ENCODE measurements around the gene PCNX2. TPM values are rescaled to one million over a fixed set of nuclear protein-coding genes. Genes with fewer than 3 reads are reported as not detected.
"Not testable (repeated sequence)": the region's sequence is repeated elsewhere in the genome, so short reads cannot be mapped to it uniquely, and the experiment has no call there.

The PCNX2 gene
- polyA plus RNA-seq, 1 donor from 2014 or later: 6.5 TPM

GRCh38 chr1:233020426-233020825 lies 275.1 kb downstream of the PCNX2 start:
- Mint-ChIP-seq H3K4me3 (no peak overlapping the region), H3K27ac (no peak overlapping the region), H3K4me1 (peaks cover 0 to 2% (median 1%) of the 10 kb centered on the region in 3 donors), H3K27me3 (no peaks in the 10 kb centered on the region), H3K9me3 (no peaks in the 10 kb centered on the region), H3K36me3 (peaks cover 13% of the 10 kb centered on the region)

GRCh38 chr1:233019778-233020325 lies 275.7 kb downstream of the PCNX2 start:
- H3K4me1 Mint-ChIP-seq: peaks cover 0 to 2% (median 1%) of the 10 kb centered on the region in 3 donors
- peaks cover 13% of the 10 kb centered on the region for H3K36me3 Mint-ChIP-seq
- no peak overlapping the region for H3K4me3 Mint-ChIP-seq
- H3K27me3 Mint-ChIP-seq: no peaks in the 10 kb centered on the region
- H3K27ac Mint-ChIP-seq: no peak overlapping the region
- H3K9me3 Mint-ChIP-seq: no peaks in the 10 kb centered on the region

- Mint-ChIP-seq H3K9me3 (no peaks in the 10 kb centered on the region), H3K36me3 (peaks cover 10% of the 10 kb centered on the region), H3K27ac (no peak overlapping the region), H3K4me1 (peaks cover 0 to 2% (median 1%) of the 10 kb centered on the region in 3 donors), H3K4me3 (no peak overlapping the region), H3K27me3 (no peaks in the 10 kb centered on the region)
Measured at GRCh38 chr1:233019083-233019482, 276.4 kb downstream of the PCNX2 start.

- H3K36me3 Mint-ChIP-seq: peaks cover 9% of the 10 kb centered on the region
Measured at GRCh38 chr1:233016798-233017197, 278.7 kb downstream of the PCNX2 start.

GRCh38 chr1:233015965-233016364 lies 279.6 kb downstream of the PCNX2 start:
- no peaks in the 10 kb centered on the region for H3K27me3 Mint-ChIP-seq
- peaks cover 0 to 1% (median 0%) of the 10 kb centered on the region in 3 donors for H3K4me1 Mint-ChIP-seq
- H3K9me3 Mint-ChIP-seq: no peaks in the 10 kb centered on the region
- peaks cover 11% of the 10 kb centered on the region for H3K36me3 Mint-ChIP-seq
- no peak overlapping the region for H3K27ac Mint-ChIP-seq
- no peak overlapping the region for H3K4me3 Mint-ChIP-seq

More at GRCh38 chr1:233016798-233017197, 278.7 kb downstream of the PCNX2 start:
- no peaks in the 10 kb centered on the region for H3K27me3 Mint-ChIP-seq
- no peak overlapping the region for H3K4me3 Mint-ChIP-seq
- H3K27ac Mint-ChIP-seq: no peak overlapping the region
- peaks cover 0 to 1% (median 0%) of the 10 kb centered on the region in 3 donors for H3K4me1 Mint-ChIP-seq
- H3K9me3 Mint-ChIP-seq: no peaks in the 10 kb centered on the region

- H3K4me3 Mint-ChIP-seq: no peak overlapping the region
- no peaks in the 10 kb centered on the region for H3K9me3 Mint-ChIP-seq
- H3K27ac Mint-ChIP-seq: no peak overlapping the region
- H3K4me1 Mint-ChIP-seq: peaks cover 0 to 2% (median 0%) of the 10 kb centered on the region in 3 donors
- no peaks in the 10 kb centered on the region for H3K27me3 Mint-ChIP-seq
- peaks cover 8% of the 10 kb centered on the region for H3K36me3 Mint-ChIP-seq
Measured at GRCh38 chr1:233012021-233012420, 283.5 kb downstream of the PCNX2 start.

GRCh38 chr1:233010146-233010545 lies 285.4 kb downstream of the PCNX2 start:
- no peaks in the 10 kb centered on the region for H3K9me3 Mint-ChIP-seq
- no peak overlapping the region for H3K27ac Mint-ChIP-seq
- no peaks in the 10 kb centered on the region for H3K27me3 Mint-ChIP-seq
- H3K36me3 Mint-ChIP-seq: peaks cover 15% of the 10 kb centered on the region
- no peak overlapping the region for H3K4me3 Mint-ChIP-seq
- peaks cover 0 to 2% (median 0%) of the 10 kb centered on the region in 3 donors for H3K4me1 Mint-ChIP-seq

- Mint-ChIP-seq H3K4me3 (no peak overlapping the region), H3K27me3 (no peaks in the 10 kb centered on the region), H3K4me1 (peaks cover 0 to 2% (median 0%) of the 10 kb centered on the region in 3 donors), H3K27ac (no peak overlapping the region), H3K36me3 (peaks cover 24% of the 10 kb centered on the region), H3K9me3 (peaks cover 0 to 4% (median 0%) of the 10 kb centered on the region in 3 donors)
Measured at GRCh38 chr1:233006541-233006973, 289.0 kb downstream of the PCNX2 start.

GRCh38 chr1:233006108-233006507 lies 289.4 kb downstream of the PCNX2 start:
- H3K36me3 Mint-ChIP-seq: peaks cover 24% of the 10 kb centered on the region

GRCh38 chr1:233005703-233006102 lies 289.8 kb downstream of the PCNX2 start:
- Mint-ChIP-seq H3K9me3 (peaks cover 0 to 4% (median 0%) of the 10 kb centered on the region in 3 donors), H3K4me1 (peaks cover 0 to 2% (median 0%) of the 10 kb centered on the region in 3 donors), H3K36me3 (peaks cover 25% of the 10 kb centered on the region), H3K4me3 (no peak overlapping the region), H3K27ac (no peak overlapping the region), H3K27me3 (no peaks in the 10 kb centered on the region)

More at GRCh38 chr1:233006108-233006507, 289.4 kb downstream of the PCNX2 start:
- Mint-ChIP-seq H3K9me3 (peaks cover 0 to 4% (median 0%) of the 10 kb centered on the region in 3 donors), H3K27ac (no peak overlapping the region), H3K4me1 (peaks cover 0 to 2% (median 0%) of the 10 kb centered on the region in 3 donors), H3K4me3 (no peak overlapping the region), H3K27me3 (no peaks in the 10 kb centered on the region)

GRCh38 chr1:233005156-233005555 lies 290.4 kb downstream of the PCNX2 start:
- no peak overlapping the region for H3K27ac Mint-ChIP-seq
- peaks cover 0 to 2% (median 0%) of the 10 kb centered on the region in 3 donors for H3K4me1 Mint-ChIP-seq

GRCh38 chr1:233004451-233004850 lies 291.1 kb downstream of the PCNX2 start:
- no peak overlapping the region for H3K27ac Mint-ChIP-seq
- H3K9me3 Mint-ChIP-seq: peaks cover 0 to 4% (median 0%) of the 10 kb centered on the region in 3 donors
- peaks cover 26% of the 10 kb centered on the region for H3K36me3 Mint-ChIP-seq
- no peak overlapping the region for H3K4me3 Mint-ChIP-seq
- no peaks in the 10 kb centered on the region for H3K4me1 Mint-ChIP-seq
- H3K27me3 Mint-ChIP-seq: no peaks in the 10 kb centered on the region

More at GRCh38 chr1:233005156-233005555, 290.4 kb downstream of the PCNX2 start:
- Mint-ChIP-seq H3K4me3 (no peak overlapping the region), H3K27me3 (no peaks in the 10 kb centered on the region), H3K9me3 (peaks cover 0 to 4% (median 0%) of the 10 kb centered on the region in 3 donors), H3K36me3 (peaks cover 27% of the 10 kb centered on the region)

GRCh38 chr1:233003638-233004037 lies 291.9 kb downstream of the PCNX2 start:
- H3K4me1 Mint-ChIP-seq, H3K27me3 Mint-ChIP-seq, H3K9me3 Mint-ChIP-seq, H3K27ac Mint-ChIP-seq: not testable (repeated sequence)
- peaks cover 32% of the 10 kb centered on the region for H3K36me3 Mint-ChIP-seq
- H3K4me3 Mint-ChIP-seq: peak overlapping the region in 1 of 4 donors; percentile 58

GRCh38 chr1:232999956-233000625 lies 295.4 kb downstream of the PCNX2 start:
- Mint-ChIP-seq H3K4me1 (no peaks in the 10 kb centered on the region), H3K27ac (no peak overlapping the region), H3K27me3 (no peaks in the 10 kb centered on the region), H3K36me3 (peaks cover 40% of the 10 kb centered on the region), H3K9me3 (peaks cover 0 to 4% (median 0%) of the 10 kb centered on the region in 3 donors), H3K4me3 (peak overlapping the region in 1 of 4 donors; percentile 24)

GRCh38 chr1:232998646-232999045 lies 296.9 kb downstream of the PCNX2 start:
- H3K4me1 Mint-ChIP-seq: peaks cover 0 to 2% (median 0%) of the 10 kb centered on the region in 3 donors
- no peak overlapping the region for H3K4me3 Mint-ChIP-seq
- H3K27me3 Mint-ChIP-seq: no peaks in the 10 kb centered on the region
- no peak overlapping the region for H3K27ac Mint-ChIP-seq
- peaks cover 0 to 9% (median 2%) of the 10 kb centered on the region in 3 donors for H3K9me3 Mint-ChIP-seq
- H3K36me3 Mint-ChIP-seq: peaks cover 47% of the 10 kb centered on the region

All from IgD-negative memory B cell (primary cell).